HL-60 (cell line): ENCODE measurements around the gene ZNRF1.

Experiments used
- DNase-seq, 2 experiments: peaks; one replicate each; pipeline ENCODE4 v3.0.0-alpha.2; 2010 to 2020; ENCODE audit warnings: low read depth in 1 of 2, low spot score in 1 of 2
- H3K27ac ChIP-seq: fragments of 250-450 bp; sonication (Bioruptor Pico); replicated peaks from 2 replicates; pipeline ENCODE4 v1.5.1; 2020; ENCODE audit warnings: mild to moderate bottlenecking, moderate library complexity
- H3K27me3 ChIP-seq: fragments of 250-450 bp; sonication (Bioruptor Pico); 2 replicates; pipeline ENCODE4 v1.5.1; 2021; ENCODE audit warnings: mild to moderate bottlenecking, moderate library complexity; ENCODE audit not compliant: insufficient read depth, poor library complexity, severe bottlenecking
- H3K4me3 ChIP-seq: replicated peaks from 2 replicates; pipeline ENCODE4 v1.5.1; 2011; ENCODE audit warnings: mild to moderate bottlenecking, control low read depth, low read length; ENCODE audit not compliant: insufficient read depth
- GABPA ChIP-seq: IDR thresholded peaks from 2 replicates; pipeline ENCODE4 v1.6.1; 2012; ENCODE audit warnings: low read depth
- POLR2AphosphoS5 ChIP-seq: IDR thresholded peaks from 2 replicates; pipeline ENCODE4 v1.6.1; 2012; ENCODE audit warnings: low read depth
- SPI1 ChIP-seq: IDR thresholded peaks from 2 replicates; pipeline ENCODE4 v1.6.1; 2012; ENCODE audit warnings: low read depth, mild to moderate bottlenecking, borderline replicate concordance
- TF ChIP-seq, protein P1 (sequence below): IDR thresholded peaks from one replicate; pipeline ENCODE4 v1.5.1; 2011; ENCODE audit warnings: low read length, control low read depth, inconsistent platforms; ENCODE audit not compliant: insufficient read depth
- TF ChIP-seq, protein P2 (sequence below): IDR thresholded peaks from 2 replicates; pipeline ENCODE4 v1.6.1; 2012; ENCODE audit warnings: low read depth; ENCODE audit not compliant: insufficient replicate concordance

Gene ZNRF1

DNA sequence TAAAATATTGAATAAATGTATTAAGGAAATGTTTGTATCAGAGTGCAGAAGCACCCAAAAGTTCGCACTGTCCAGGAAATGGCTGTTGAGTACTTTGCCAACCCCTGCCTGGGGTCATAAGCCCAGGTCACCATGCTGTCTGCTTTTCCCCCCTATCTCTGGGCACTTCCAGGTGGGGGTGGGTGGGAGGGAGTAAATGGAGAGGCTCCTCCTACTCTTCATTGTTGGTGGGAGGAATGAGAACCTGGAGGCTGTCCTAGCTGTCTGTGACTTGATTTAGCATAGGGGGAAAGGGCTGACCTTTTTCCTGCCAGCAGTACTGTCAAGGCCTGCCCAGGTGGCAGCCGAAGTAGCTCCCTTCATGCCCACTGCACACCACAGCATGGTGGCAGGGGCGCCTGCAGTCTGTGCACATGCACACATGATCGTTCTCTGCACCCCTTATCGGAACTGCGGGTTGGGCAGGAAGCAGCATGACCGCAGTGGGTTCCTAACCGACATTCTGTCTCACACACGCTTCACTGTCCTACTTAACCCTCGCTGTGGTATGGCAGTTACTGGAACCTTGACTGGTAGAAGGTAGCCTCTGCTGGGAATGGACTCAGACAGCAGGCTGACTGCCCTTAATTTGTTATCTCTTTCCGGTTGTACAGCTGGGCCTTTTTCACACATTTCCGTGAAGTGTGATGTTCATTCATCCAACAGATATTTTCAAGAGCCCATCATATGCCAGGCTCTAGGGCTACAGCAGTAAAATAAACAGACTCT is 76.3 kb downstream of the ZNRF1 start:
- Histone ChIP-seq H3K27me3 (no peaks in the 10 kb centered on the region), H3K27ac (peak overlapping the region; percentile 83), H3K4me3 (no peak overlapping the region)
- TF ChIP-seq, protein P1, sequence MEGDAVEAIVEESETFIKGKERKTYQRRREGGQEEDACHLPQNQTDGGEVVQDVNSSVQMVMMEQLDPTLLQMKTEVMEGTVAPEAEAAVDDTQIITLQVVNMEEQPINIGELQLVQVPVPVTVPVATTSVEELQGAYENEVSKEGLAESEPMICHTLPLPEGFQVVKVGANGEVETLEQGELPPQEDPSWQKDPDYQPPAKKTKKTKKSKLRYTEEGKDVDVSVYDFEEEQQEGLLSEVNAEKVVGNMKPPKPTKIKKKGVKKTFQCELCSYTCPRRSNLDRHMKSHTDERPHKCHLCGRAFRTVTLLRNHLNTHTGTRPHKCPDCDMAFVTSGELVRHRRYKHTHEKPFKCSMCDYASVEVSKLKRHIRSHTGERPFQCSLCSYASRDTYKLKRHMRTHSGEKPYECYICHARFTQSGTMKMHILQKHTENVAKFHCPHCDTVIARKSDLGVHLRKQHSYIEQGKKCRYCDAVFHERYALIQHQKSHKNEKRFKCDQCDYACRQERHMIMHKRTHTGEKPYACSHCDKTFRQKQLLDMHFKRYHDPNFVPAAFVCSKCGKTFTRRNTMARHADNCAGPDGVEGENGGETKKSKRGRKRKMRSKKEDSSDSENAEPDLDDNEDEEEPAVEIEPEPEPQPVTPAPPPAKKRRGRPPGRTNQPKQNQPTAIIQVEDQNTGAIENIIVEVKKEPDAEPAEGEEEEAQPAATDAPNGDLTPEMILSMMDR: no peak
- TF ChIP-seq GABPA (no peak), SPI1 (peak; percentile 30; the same call in 1 of the 2 replicates), POLR2AphosphoS5 (peak; percentile 98)
- TF ChIP-seq, protein P2, sequence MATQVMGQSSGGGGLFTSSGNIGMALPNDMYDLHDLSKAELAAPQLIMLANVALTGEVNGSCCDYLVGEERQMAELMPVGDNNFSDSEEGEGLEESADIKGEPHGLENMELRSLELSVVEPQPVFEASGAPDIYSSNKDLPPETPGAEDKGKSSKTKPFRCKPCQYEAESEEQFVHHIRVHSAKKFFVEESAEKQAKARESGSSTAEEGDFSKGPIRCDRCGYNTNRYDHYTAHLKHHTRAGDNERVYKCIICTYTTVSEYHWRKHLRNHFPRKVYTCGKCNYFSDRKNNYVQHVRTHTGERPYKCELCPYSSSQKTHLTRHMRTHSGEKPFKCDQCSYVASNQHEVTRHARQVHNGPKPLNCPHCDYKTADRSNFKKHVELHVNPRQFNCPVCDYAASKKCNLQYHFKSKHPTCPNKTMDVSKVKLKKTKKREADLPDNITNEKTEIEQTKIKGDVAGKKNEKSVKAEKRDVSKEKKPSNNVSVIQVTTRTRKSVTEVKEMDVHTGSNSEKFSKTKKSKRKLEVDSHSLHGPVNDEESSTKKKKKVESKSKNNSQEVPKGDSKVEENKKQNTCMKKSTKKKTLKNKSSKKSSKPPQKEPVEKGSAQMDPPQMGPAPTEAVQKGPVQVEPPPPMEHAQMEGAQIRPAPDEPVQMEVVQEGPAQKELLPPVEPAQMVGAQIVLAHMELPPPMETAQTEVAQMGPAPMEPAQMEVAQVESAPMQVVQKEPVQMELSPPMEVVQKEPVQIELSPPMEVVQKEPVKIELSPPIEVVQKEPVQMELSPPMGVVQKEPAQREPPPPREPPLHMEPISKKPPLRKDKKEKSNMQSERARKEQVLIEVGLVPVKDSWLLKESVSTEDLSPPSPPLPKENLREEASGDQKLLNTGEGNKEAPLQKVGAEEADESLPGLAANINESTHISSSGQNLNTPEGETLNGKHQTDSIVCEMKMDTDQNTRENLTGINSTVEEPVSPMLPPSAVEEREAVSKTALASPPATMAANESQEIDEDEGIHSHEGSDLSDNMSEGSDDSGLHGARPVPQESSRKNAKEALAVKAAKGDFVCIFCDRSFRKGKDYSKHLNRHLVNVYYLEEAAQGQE: peak; percentile 60
- peak; percentile 86 to 95 for DNase-seq

DNA sequence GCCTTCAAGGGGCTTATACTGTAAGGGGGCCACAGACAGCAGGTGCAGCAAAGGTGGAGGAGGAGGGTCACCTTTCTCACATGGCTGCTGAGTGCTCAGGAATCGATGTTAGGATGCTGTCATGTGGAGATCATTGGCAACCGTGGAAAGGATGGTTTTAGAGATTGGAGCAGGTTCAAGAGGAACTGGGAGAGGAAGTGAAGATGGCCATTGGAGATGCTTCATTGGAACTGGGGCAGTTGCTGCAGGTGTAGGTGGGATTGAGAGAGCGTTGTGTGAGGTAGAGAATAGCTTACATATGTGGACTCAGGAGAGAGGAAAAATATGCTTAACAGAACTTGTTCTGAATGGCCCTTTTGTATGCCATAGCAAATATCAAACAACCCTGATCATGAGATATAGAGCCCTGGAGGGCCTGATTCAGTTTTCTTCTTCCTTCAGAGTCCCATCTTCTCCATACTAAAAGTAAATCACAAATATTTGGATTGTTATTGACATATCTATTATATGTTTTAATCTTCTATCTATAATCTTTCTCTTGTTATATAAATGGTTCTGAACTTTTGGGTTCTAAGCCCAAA is 77.0 kb downstream of the ZNRF1 start:
- Histone ChIP-seq H3K4me3 (no peak overlapping the region), H3K27ac (peak overlapping the region; percentile 83), H3K27me3 (no peaks in the 10 kb centered on the region)
- no peak for DNase-seq
- TF ChIP-seq, protein P1: no peak
- TF ChIP-seq SPI1: peak; percentile 86
- TF ChIP-seq GABPA: no peak

DNA sequence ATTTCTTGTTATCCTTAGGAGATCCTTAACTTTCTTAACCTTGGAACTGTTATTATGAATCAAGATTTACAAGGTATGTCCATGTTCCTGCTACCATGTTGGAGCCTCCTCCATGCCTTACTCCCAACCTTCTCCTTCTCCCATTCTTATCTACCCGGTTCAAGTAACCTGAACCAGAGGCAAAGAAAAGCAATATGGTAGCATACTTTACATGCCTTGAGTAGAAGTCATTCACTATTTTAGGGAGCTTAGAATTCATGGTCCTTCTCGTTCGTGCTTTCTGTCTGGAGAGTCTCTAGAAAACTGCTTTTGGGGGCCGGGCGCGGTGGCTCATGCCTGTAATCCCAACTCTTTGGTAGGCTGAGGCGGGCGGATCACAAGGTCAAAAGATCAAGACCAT is 80.1 kb downstream of the ZNRF1 start:
- Histone ChIP-seq H3K27me3 (no peaks in the 10 kb centered on the region), H3K27ac (no peak overlapping the region; the same call in 1 of the 2 replicates), H3K4me3 (no peak overlapping the region)
- DNase-seq: no peak
- TF ChIP-seq, protein P2: no peak
- TF ChIP-seq GABPA: no peak
- no peak for TF ChIP-seq POLR2AphosphoS5
- TF ChIP-seq, protein P1: no peak
- TF ChIP-seq SPI1: no peak
